Motor neuron (in vitro differentiated cells): ENCODE results near the gene MYL5. TPM values are rescaled to one million over a fixed set of nuclear protein-coding genes. Genes with fewer than 3 reads are reported as not detected.

Experiments used
- total RNA-seq, 8 experiments: library from RNA; unstranded; fragments of 300-600 nt; gene quantifications; 2 replicates each; pipeline versions ENCODE4 v1.2.3 to v1.2.4, GENCODE V29; 2022

The MYL5 gene
- total RNA-seq, 8 experiments from 2014 or later: 6.7 to 41.2 (median 16.8) TPM

Other genes with a start within 250 kb of the MYL5 start
- gene ZNF721, start 175.4 kb upstream of the MYL5 start, total RNA-seq: 10 to 100 TPM; 22.4 to 71.3 (median 35.9) TPM
- 10 to 100 TPM; 20.4 to 99.5 (median 30.9) TPM for gene PIGG, start 175.3 kb upstream of the MYL5 start, total RNA-seq
- gene TMEM271, start 98.2 kb upstream of the MYL5 start, total RNA-seq: 1 to 10 TPM in 4 of 8 experiments, under 1 TPM in 1, not detected in 3; 0.88 to 3.7 (median 2.3) TPM
- 1 to 10 TPM; 3.8 to 6.4 (median 4.9) TPM for gene PDE6B, start 49.0 kb upstream of the MYL5 start, total RNA-seq
- gene ATP5ME, start 266 bp upstream of the MYL5 start, total RNA-seq: 100 to 1,000 TPM; 668 to 891 (median 799) TPM
- 1 to 10 TPM in 1 of 8 experiments, under 1 TPM in 5, not detected in 2; 0.13 to 1.7 (median 0.37) TPM for gene SLC49A3, start 14.6 kb downstream of the MYL5 start, total RNA-seq
- gene PCGF3, start 31.3 kb downstream of the MYL5 start, total RNA-seq: 10 to 100 TPM; 21.8 to 86.9 (median 42.1) TPM
- gene CPLX1, start 151.6 kb downstream of the MYL5 start, total RNA-seq: 10 to 100 TPM in 2 of 8 experiments, 1 to 10 TPM in 6; 1.8 to 15.1 (median 5.4) TPM